Measurements from ENCODE around the gene JAG1. TPM values are rescaled to one million over a fixed set of nuclear protein-coding genes. Genes with fewer than 3 reads are reported as not detected.

Gene JAG1
- polyA plus RNA-seq, 2 of the 4 experiments (the other 2 are of a cell fraction): 80.9 to 90.0 TPM

- H3K4me1 ChIP-seq: peaks cover 37% of the 10 kb centered on the region
- H3K9me3 ChIP-seq: no peaks in the 10 kb centered on the region
- ChIA-PET POLR2A (interaction anchor here (0.8 kb wide), 1 partner anchor 67 kb away, joined by 3 read pairs; no protein-coding TSS in a partner anchor), CTCF (interaction anchor here (0.8 to 2.7 kb wide), 8 partner anchors 31 to 601 kb away, joined by 3 to 12 read pairs (median 6); partner anchors contain the start of gene JAG1)
- whole genome bisulfite sequencing (ENCODE audit: missing lambda C conversion rate): 7% methylated on average over 8 of the region's 8 CpGs
- DNase-seq (ENCODE audit: low read depth in 1 of 2, low spot score in 1 of 2): peak; percentile 85 to 86
- peak; percentile 99 for FAIRE-seq
- peak; percentile 94 to 95 for ATAC-seq
- H3K4me2 ChIP-seq: peak overlapping the region; percentile 71
- H3K27ac ChIP-seq: peak overlapping the region; percentile 65 to 79
- no peak overlapping the region for H3K4me3 ChIP-seq
- 0 out of 3 replicates have a peak, but pooled peaks have one; percentile 46 for TF ChIP-seq BCL3 (IDR thresholded peaks at IDR 0.05)
- no peak for TF ChIP-seq ZC3H11A (IDR thresholded peaks at IDR 0.05)
- TF ChIP-seq FOSL2 (IDR thresholded peaks at IDR 0.05): peak; percentile 90
- peak; percentile 88 for TF ChIP-seq FOSL2 (CRISPR knock-in tag; IDR thresholded peaks at IDR 0.05)
- TF ChIP-seq REST (IDR thresholded peaks at IDR 0.05): no peak
- 0 out of 2 replicates have a peak, but pooled peaks have one; percentile 19 for TF ChIP-seq E2F6 (IDR thresholded peaks at IDR 0.05; ENCODE audit: borderline replicate concordance, low read depth)
- TF ChIP-seq EHF (CRISPR knock-in tag; IDR thresholded peaks at IDR 0.05): no peak
- TF ChIP-seq MAX (IDR thresholded peaks at IDR 0.05): peak; percentile 96
- TF ChIP-seq RAD21 (conservative IDR thresholded peaks at IDR 0.05 in 1 of 2, IDR thresholded peaks at IDR 0.05 in 1 of 2): peak; percentile 34 to 35; a peak in 2 of 5 replicates
- peak in 1 of 2 experiments; percentile 47; a peak in 2 of 5 replicates for TF ChIP-seq EP300 (IDR thresholded peaks at IDR 0.05)
- TF ChIP-seq JUNB (IDR thresholded peaks at IDR 0.05): peak; percentile 88
- TF ChIP-seq GATA3 (IDR thresholded peaks at IDR 0.05; ENCODE audit: borderline replicate concordance): peak; percentile 74
- TF ChIP-seq KDM5A (IDR thresholded peaks at IDR 0.05): no peak
- peak; percentile 77 to 80; a peak in 4 of 5 replicates for TF ChIP-seq JUN (IDR thresholded peaks at IDR 0.05)
- TF ChIP-seq FOSB (CRISPR knock-in tag; IDR thresholded peaks at IDR 0.05): no peak
- no peak for TF ChIP-seq CHD2 (IDR thresholded peaks at IDR 0.05; ENCODE audit: low read length, partially characterized antibody)
- peak; percentile 97 to 99 for TF ChIP-seq CEBPB (IDR thresholded peaks at IDR 0.05)
- no peak for TF ChIP-seq MAZ (IDR thresholded peaks at IDR 0.05; ENCODE audit: borderline replicate concordance, low read depth, low read length)
- peak; percentile 52; the same call in 1 of the 2 replicates for TF ChIP-seq HES2 (IDR thresholded peaks at IDR 0.05)
- no peak for TF ChIP-seq POLR2AphosphoS2 (conservative IDR thresholded peaks at IDR 0.05; ENCODE audit: low read length)
- TF ChIP-seq BHLHE40 (IDR thresholded peaks at IDR 0.05; ENCODE audit: low read depth, low read length): no peak
- TF ChIP-seq MYC (IDR thresholded peaks at IDR 0.05; ENCODE audit: borderline replicate concordance, low read length): peak; percentile 94
- TF ChIP-seq PBX3 (IDR thresholded peaks at IDR 0.05): 0 out of 2 replicates have a peak, but pooled peaks have one; percentile 56
Measured at GRCh38 chr20:10603971-10604864, 69.6 kb downstream of the JAG1 start.
